Stimulated activated CD8-positive, alpha-beta memory T cell treated with anti-CD3 and anti-CD28 coated beads, Interleukin-4, amount 100 ng/mL, for 48 hours (primary cell): ENCODE data around the gene F2RL2.
"Not testable (repeated sequence)": the region's sequence is repeated elsewhere in the genome, so short reads cannot be mapped to it uniquely, and the experiment has no call there.

Source experiments
- DNase-seq: peaks from one replicate; pipeline ENCODE4 v3.0.0-alpha.2; 2020

The F2RL2 gene

GRCh38 chr5:76620166-76620565 lies 3.0 kb downstream of the F2RL2 start:
- no peak for DNase-seq

- DNase-seq, result no peak
Measured at GRCh38 chr5:76617675-76618074, 5.5 kb downstream of the F2RL2 start.

DNA sequence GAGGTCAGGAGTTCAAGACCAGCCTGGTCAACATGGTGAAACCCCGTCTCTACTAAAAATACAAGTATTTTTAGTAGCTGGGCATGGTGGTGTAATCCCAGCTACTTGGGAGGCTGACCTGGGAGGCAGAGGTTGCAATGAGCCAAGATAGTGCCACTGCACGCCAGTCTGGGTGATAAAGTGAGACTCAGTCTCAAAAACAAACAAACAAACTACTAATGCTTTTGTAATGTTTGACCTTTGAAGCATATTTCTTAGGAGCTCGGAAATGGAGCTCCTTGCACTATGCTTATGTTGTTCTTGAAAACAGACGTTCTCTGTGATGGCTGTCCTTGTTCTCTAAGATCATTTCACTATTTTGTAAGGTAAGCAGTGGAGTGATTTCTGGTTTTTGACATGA lies 6.0 kb downstream of the F2RL2 start:
- DNase-seq, result no peak

DNA sequence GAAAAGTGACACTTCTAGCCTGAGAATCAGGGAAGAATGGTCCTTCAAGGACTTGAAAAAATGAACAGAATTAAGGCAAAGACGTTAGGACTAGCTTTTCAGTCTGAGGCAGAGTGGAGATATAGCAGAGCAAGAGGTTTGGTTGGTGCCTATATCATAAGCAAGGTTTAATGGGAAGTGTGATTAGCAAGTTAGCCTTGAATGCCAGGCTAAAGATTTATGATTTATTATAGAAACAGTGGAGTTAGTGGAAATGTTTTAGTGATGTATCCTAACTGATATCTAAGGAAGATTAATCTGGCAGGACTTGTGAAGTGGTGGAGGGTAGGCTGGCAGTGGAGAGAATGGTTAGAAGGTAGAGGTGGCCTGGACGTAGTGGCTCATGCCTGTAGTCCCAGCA lies 7.0 kb downstream of the F2RL2 start:
- no peak for DNase-seq

DNA sequence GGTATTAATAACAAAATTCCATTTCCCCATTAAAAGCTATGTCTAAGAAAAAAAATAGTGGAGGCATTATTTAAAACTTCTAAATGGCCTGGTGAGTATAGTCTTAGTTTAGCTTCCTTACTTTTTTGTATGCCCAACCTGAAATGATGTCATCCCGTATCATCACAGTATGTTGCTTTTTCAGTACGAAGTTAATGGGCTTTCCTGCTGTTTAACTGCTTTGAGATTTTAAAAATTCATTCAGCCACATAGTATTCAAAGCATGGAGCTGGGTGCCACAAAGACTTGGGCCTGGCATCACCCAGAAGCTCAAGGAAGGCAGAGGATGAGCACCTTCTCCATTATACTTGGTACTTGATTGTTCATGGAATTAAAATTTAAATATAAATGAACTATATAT lies 7.4 kb downstream of the F2RL2 start:
- DNase-seq, result no peak

DNA sequence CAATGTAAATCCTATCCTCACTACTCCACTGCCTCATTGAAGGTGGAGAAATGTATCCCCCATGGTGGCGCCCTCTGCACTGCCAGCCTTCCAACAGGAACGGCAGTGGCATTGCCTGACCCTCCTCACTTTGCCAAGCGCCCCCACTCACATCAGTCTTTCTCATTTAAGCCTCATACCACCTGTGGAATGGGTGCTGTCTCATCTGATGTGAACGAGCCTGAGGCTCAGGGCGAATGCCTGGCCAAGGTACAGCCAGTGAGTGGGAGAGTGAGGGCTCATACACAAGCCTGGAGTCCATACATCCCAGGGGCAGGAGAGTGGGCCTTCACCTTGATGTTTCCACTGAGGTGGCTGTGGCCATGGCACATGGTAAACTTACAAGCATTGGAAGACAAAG lies 10.3 kb downstream of the F2RL2 start:
- DNase-seq, result no peak

DNA sequence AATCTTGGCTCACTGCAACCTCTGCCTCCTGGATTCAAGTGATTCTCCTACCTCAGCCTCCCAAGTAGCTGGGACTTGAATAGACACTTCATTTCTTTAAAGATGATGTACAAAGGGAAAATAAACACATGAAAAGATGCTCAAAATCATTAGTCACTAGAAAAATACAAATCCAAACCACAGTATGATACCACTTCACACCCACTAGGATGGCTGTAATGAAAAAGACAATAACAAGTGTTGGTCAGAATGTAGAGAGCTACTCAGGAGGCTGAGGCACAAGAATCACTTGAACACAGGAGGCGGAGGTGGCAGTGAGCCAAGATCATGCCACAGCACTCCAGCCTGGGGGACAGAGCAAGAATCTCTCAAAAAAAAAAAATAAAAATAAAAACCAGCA lies 13.0 kb downstream of the F2RL2 start:
- no peak for DNase-seq

- DNase-seq, result no peak
Measured at GRCh38 chr5:76608833-76609232, 14.4 kb downstream of the F2RL2 start.

DNA sequence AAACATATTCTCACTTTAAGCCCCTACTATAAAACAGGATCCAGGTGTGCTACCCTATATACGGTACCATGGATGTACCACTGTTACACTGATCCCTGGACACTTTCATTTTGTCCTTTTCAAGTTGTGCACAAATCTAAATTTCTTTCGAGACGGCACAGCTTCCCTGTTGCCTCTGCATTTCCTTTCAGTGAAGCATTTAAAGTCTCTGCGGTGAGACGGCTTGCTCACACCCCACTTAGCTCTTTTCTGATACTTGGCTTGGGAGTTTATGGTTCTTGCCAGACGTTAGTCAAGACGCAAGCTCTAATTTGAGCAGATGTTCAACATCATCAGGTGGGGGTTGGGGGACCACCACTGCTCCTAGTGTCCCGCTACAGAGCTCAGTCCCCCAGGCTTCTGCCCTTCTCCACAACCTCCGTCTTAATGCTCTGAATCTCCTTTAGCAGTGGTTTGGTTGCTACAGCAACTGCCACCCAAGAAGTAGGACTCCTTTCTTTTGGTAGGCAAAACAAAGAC lies 15.8 kb downstream of the F2RL2 start:
- no peak for DNase-seq

DNA sequence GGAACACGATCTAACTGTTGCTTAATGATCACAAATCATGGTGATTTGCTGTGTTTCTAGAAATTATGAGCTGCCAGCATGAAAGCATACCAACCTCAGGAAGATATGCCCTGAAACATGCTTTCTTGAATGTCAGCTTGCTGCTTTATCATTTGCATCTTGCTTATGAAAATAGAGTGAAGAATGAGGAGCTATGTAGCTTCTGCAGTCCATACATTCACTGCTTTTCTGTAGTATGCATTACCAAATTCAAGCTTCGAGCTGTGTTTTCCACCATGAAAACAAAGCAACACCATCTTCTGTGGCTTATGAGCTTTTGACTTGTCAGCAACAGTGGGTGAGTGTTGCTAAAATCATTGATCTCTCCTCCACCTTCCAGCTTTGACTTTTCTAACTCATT lies 16.5 kb downstream of the F2RL2 start:
- no peak for DNase-seq

- DNase-seq, result no peak
Measured at GRCh38 chr5:76604838-76605237, 18.4 kb downstream of the F2RL2 start.

DNA sequence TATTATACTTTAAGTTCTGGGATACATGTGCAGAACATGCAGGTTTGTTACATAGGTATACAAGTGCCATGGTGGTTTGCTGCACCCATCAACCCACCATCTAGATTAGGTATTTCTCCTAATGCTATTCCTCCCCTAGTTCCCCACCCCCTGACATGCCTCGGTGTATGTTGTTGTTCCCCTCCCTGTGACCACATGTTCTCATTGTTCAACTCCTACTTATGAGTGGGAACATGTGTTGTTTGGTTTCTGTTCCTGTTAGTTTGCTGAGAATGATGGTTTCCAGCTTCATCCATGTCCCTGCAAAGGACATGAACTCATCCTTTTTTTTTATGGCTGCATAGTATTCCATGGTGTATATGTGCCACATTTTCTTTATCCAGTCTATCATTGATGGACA lies 19.2 kb downstream of the F2RL2 start:
- not testable (repeated sequence) for DNase-seq

DNA sequence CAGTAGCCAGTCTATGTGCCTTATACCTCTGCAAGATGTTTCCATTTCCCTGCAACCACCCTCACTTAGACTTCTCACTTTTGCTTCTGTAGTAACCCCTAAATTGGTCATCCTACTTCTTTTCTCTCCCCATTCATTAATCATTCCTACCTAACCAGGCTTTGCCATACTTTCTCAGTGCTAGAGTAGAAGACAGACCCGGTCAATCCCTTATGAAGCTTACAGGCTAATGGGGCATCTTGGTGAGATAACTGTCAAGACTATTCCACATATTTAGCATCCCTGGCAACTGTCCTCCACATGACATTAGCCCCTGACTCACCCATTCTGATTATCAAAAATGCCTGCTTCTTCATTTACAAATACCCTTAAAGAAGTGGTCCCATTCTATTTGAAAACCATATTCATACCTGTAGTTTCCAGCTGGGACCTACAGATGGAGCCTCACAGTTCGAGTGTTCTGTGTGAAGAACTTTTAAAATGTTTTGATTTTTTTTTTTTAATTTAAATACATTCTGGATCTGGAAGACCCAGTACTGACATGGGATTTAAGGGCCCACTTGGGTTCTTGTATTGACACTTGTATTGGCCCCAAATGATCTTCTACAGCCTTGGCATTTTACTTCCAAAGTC lies 21.0 kb downstream of the F2RL2 start:
- no peak for DNase-seq

- DNase-seq, result no peak
Measured at GRCh38 chr5:76601470-76601869, 21.7 kb downstream of the F2RL2 start.

DNA sequence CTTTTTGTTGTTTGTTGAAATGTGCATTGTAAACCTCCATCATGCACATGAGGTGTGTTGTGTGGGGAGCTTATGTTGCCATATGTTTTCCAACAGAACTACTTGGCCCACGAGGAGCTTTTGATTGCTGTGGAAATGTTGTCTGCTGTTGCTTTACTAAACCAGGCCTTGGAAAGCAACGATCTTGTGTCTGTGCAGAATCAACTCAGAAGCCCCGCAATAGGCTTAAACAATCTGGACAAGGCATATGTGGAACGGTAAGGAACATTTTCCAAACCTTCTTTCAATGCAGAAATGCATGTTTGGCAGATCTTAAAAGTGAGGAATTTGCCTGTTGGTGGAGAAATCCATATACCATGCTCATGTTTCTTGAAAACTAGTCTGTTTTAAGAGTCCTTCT lies 22.5 kb downstream of the F2RL2 start:
- no peak for DNase-seq

DNA sequence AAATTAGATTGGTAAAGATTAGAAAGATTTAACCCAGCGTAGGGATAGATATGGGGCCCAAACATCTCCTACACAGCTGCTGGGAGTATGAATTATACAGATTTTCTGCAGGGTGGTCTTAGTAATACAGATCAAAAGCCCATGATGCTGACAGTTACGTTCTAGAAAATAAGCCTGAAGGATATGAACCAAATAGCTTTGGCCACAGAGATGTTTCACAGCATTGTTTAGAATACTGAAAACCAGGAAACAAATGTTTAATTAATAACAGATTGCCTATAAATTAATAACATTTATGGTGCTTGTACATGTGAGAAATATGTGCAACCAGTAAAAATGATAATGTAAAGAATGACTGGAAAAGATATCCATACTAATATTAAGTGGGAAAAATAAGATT lies 24.7 kb downstream of the F2RL2 start:
- no peak for DNase-seq

DNA sequence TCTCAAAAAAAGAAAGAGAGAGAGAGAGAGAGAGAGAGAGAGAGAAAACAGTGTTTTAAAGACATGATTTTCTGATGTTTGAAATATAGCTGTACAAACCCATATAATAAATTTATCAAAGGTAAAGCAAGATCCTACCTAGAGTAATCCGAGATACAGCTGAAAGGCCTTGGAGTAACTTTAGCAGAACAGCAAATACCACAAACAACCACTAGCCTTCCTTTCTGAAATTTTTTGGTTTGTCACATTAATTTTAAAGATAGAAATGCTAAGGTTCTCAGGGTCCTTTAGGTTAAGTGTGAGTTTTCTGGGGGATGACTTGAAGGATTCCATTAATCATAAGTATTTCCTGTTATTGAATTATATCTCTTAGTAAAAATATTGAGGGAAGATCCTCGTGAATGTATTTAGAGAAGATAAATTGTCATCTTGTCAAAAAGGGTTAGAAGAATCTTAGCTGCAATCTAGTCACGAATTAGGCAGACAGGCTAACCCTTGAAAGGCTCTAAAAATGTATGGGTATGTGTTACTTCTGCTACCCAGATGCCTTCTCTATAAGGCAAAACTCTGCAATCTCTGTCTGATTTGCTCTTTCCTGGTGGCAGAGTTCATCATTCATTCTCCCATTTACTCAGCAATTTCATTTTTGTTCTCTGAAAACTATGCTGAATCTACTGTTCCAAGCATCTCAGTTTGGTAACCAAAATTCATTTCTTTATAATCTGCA lies 27.3 kb downstream of the F2RL2 start:
- no peak for DNase-seq

DNA sequence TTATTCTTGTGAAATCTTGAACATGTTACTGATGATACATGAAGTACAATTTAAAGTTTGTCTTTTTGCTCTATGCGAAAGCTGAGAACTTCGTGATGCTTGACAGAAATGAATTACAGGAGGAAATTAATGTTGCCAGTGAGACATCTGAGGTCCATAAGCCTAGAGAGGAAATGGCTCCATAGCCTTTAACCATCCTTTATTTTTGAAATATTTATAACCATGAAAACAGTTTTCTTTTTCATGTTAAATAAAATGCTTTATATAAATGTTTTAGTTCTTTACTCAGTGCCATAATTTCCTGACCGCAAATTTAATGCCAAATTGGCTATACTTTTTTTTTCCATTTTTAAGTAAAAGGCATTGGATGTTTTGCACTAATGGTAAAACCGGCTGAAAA lies 29.1 kb downstream of the F2RL2 start:
- no peak for DNase-seq

DNA sequence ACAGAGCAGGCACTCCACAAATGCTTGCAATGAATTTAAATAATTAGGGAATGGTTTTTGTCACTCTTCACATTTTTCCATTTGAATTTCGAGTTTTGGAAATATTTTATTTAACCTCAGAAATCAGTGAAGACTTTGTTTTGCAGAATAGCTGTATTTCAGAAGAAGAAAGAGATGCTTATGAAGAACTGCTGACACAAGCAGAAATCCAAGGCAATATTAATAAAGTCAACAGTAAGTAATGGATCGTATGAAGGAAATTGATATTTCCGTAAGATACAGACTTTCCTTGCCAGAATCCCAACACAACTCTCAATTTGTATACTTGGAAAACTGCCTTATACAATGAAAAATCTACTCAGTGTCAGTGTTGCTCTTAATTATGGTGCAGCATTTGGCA lies 30.5 kb downstream of the F2RL2 start:
- no peak for DNase-seq

GRCh38 chr5:76591366-76591765 lies 31.8 kb downstream of the F2RL2 start:
- no peak for DNase-seq

GRCh38 chr5:76590027-76590426 lies 33.2 kb downstream of the F2RL2 start:
- DNase-seq, result no peak

- no peak for DNase-seq
Measured at GRCh38 chr5:76586531-76586930, 36.7 kb downstream of the F2RL2 start.

GRCh38 chr5:76585783-76586217 lies 37.4 kb downstream of the F2RL2 start:
- no peak for DNase-seq

DNA sequence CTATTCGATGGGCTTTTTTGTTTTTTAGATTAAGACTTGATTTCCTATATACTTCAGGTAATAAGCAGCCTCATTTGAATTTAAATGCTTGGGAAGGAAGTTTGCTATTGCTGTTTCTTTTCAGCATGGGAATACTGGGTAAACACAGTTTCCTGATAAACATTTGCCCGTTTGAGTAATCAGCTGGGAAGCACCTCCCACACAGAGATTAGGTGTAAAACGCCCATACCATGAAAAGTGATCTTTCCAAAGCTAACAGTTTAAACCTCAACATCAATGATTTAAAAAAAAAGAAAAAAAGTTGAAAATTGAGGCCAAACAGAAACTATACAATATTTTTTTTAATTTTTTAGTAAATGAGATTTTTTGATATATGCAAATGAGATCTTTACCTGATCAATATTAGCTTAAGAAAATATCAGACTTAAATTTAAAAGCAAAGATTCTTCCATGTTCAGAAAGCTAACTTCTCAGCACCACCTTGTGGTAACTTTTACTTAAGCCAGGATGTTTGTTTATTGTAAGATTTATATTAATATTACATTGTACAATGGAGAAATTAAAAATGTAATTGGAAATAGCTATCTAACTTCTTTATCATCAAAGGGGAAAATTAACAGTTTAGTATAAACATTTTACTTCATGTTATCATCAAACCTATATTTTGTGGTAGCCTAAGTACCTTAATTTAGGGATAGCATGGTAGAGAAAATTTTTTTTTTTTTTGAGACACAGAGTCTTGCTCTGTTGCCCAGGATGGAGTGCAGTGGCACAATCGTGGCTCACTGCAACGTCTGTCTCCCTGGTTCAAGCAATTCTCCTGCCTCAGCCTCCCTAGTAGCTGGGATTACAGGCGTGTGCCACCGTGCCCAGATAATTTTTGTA lies 39.8 kb downstream of the F2RL2 start:
- DNase-seq, result no peak
